ENCODE results near the gene SLC6A7. TPM values are rescaled to one million over a fixed set of nuclear protein-coding genes. Genes with fewer than 3 reads are reported as not detected.
A peak's percentile ranks its signal among the peaks of the same experiment; 100 is the strongest.

Gene SLC6A7
- total RNA-seq, 1 experiment from 2014 or later, result not detected

GRCh38 chr5:150249744-150250143 lies 59.9 kb downstream of the SLC6A7 start:
- in situ Hi-C loops (cut with HindIII; ENCODE audit: low sequenced_read_pairs), result no loop called here
- DNase-seq (ENCODE audit: low spot score), result no peak

- DNase-seq (ENCODE audit: low spot score), result no peak
- in situ Hi-C loops (cut with HindIII; ENCODE audit: low sequenced_read_pairs), result no loop called here
Measured at GRCh38 chr5:150251504-150251903, 61.6 kb downstream of the SLC6A7 start.

DNA sequence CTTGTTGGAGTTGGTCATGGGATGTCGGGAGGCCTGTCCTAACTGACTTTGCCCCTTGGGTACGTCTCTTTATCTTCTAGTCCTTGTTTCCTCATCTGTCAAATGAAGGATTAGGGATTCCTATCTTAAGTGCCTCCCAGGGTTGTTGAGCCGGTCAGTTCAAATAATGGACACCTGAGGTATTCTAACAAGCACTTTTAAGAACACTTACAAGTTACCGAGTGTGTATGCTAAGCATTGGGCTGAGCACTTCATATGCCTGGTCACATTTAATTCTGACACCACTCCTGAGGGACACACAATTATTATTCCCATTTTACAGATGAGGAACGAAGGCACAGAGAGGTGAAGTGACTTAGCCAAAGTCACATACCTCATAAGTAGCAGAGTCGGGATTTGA lies 62.6 kb downstream of the SLC6A7 start:
- DNase-seq (ENCODE audit: low spot score), result no peak
- in situ Hi-C loops (cut with HindIII; ENCODE audit: low sequenced_read_pairs), result no loop called here

GRCh38 chr5:150253416-150254208 lies 63.8 kb downstream of the SLC6A7 start:
- no peak for DNase-seq (ENCODE audit: low spot score)
- in situ Hi-C loops (cut with HindIII; ENCODE audit: low sequenced_read_pairs), result no loop called here

GRCh38 chr5:150254363-150254762 lies 64.5 kb downstream of the SLC6A7 start:
- no peak for DNase-seq (ENCODE audit: low spot score)
- in situ Hi-C loops (cut with HindIII; ENCODE audit: low sequenced_read_pairs), result no loop called here

- DNase-seq (ENCODE audit: low spot score), result no peak
- in situ Hi-C loops (cut with HindIII; ENCODE audit: low sequenced_read_pairs), result no loop called here
Measured at GRCh38 chr5:150254774-150255173, 64.9 kb downstream of the SLC6A7 start.

GRCh38 chr5:150255659-150256409 lies 66.0 kb downstream of the SLC6A7 start:
- DNase-seq (ENCODE audit: low spot score), result peak; percentile 50
- in situ Hi-C loops (cut with HindIII; ENCODE audit: low sequenced_read_pairs), result no loop called here

DNA sequence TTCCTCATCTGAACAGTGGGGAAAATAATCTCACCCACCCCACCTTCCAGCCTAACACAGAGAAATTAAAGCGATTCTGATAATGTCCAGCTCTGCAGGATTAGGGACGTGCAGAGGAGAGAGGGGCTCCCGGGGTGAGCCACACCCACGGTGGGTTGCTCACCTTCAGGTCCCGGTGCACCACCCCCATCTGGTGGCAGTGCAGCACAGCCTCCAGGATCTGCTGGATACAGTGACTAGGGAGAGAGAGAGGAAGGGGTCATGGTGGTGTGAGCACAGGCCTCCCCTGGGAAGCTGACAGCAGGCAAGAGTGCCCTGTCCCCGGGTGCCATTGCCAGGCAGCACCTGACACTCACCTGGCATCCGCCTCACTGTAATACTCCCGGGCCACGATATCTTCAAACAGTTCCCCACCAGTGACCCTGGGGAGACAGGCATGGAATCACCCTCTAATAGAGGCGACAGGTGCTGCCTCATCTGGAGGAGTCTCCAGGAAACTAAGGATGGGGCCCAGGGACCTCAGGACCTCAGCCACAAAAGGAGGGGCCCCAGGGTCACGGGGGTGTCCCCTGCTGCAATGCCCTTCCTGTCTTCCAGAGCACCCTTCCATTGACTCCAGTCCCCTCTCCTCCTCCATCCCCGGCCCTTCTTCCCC lies 66.7 kb downstream of the SLC6A7 start:
- in situ Hi-C loops (cut with HindIII; ENCODE audit: low sequenced_read_pairs), result no loop called here
- no peak for DNase-seq (ENCODE audit: low spot score)

DNA sequence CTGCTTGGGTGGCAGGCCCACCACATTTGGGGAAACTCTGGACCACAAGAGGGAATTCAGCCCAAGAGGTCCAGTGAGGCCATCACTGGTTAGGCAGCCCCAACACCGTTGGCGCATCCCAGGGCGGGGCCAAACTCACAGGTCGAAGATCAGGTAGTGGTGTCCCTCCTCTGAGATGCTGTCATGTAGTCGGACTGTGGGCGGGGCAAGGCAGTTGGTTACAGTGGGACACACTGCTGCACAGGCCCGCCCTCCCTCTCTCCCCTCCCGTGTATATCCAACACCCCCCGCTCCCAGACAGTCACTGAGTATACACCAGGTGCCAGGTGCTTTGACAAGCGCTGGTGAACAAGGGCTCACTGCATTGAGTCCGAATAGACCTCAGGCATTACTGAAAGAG lies 67.6 kb downstream of the SLC6A7 start:
- DNase-seq (ENCODE audit: low spot score), result no peak
- in situ Hi-C loops (cut with HindIII; ENCODE audit: low sequenced_read_pairs), result no loop called here

DNA sequence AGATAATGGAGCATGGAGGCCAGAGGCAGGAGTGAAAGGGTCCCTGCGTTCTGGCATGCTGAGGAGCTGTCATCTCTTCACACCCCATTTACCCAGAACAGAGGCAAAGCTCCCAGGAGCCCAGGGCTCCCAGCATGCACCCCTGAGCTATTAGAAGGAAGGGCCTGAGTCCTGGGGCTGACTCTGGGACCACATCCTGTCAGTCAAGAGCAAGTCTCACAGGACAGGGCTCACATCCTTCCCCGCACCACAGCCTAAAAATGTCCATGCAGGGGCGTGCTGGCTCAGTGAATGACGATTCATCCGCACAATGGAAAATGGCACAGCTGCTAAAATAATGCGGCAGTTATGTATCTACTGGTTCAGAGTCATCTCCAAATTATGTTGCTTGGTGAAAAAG lies 68.3 kb downstream of the SLC6A7 start:
- in situ Hi-C loops (cut with HindIII; ENCODE audit: low sequenced_read_pairs), result no loop called here
- no peak for DNase-seq (ENCODE audit: low spot score)

Other genes starting within 250 kb of the SLC6A7 start
- not detected in 2 replicates for gene PDE6A, start 245.3 kb upstream of the SLC6A7 start, total RNA-seq (2014; rRNA removed; shearing (Covaris generic))
- gene SLC26A2, start 229.3 kb upstream of the SLC6A7 start, total RNA-seq (2014; rRNA removed; shearing (Covaris generic)), result 4.8 and 10.2 TPM in 2 replicates
- 1.4 and 1.9 TPM in 2 replicates for gene TIGD6, start 189.4 kb upstream of the SLC6A7 start, total RNA-seq (2014; rRNA removed; shearing (Covaris generic))
- gene HMGXB3, start 189.3 kb upstream of the SLC6A7 start, total RNA-seq (2014; rRNA removed; shearing (Covaris generic)), result 56.9 and 58.7 TPM in 2 replicates
- gene CSF1R, start 103.5 kb upstream of the SLC6A7 start, total RNA-seq (2014; rRNA removed; shearing (Covaris generic)), result 0.43 and 1.1 TPM in 2 replicates
- gene PDGFRB, start 34.2 kb upstream of the SLC6A7 start, total RNA-seq (2014; rRNA removed; shearing (Covaris generic)), result 21.0 and 31.1 TPM in 2 replicates
- gene CDX1, start 23.3 kb upstream of the SLC6A7 start, total RNA-seq (2014; rRNA removed; shearing (Covaris generic)), result not detected in 2 replicates
- 0.06 and 0.31 TPM in 2 replicates for gene CAMK2A, start 99.7 kb downstream of the SLC6A7 start, total RNA-seq (2014; rRNA removed; shearing (Covaris generic))
- gene ARSI, start 112.8 kb downstream of the SLC6A7 start, total RNA-seq (2014; rRNA removed; shearing (Covaris generic)), result 89.2 and 100 TPM in 2 replicates
- gene TCOF1, start 167.6 kb downstream of the SLC6A7 start, total RNA-seq (2014; rRNA removed; shearing (Covaris generic)), result 78.5 and 94.9 TPM in 2 replicates
- 118 and 123 TPM in 2 replicates for gene CD74, start 222.8 kb downstream of the SLC6A7 start, total RNA-seq (2014; rRNA removed; shearing (Covaris generic))